ENCODE data around the gene MRRF.

MRRF gene

DNA sequence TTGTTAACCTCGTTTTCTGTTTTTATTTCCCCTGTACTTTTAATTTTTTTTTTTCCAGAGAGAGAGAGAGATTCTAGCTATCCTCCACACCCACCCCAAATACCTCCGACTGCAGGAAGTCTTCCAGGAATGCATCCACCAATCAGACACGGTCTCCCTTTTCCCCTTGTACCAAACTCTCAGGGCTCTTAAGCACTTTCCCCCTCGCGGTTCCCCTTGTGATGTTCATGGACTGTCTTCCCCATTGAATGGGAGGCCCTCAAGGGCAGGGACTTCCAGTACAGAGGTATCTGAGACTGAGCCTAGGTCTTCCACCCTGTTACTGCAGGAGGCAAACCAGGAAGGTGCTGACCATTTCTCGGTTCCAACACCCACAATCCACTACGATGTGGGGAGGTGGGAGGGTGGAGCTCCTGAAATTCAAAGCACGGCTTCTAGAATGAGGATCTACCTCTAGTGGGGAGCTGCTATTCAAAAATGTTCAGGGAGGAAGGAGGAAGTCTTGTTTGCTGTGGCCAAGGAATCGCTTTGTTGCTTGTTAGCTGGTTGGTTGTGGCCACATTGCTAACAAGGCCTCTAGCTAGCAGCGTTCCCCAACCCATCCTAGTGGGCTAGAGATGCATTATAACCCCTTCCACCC lies 68.6 kb downstream of the MRRF start:
- Histone ChIP-seq H3K9me3 (no peaks in the 10 kb centered on the region), H3K4me3 (no peak overlapping the region), H3K4me1 (peaks cover 0 to 15% (median 0%) of the 10 kb centered on the region in 4 donors), H3K36me3 (peaks cover 0 to 1% (median under 1%) of the 10 kb centered on the region in 3 donors), H3K27ac (no peak overlapping the region), H3K27me3 (no peaks in the 10 kb centered on the region)
- no peak for DNase-seq
- TF ChIP-seq, protein P1, sequence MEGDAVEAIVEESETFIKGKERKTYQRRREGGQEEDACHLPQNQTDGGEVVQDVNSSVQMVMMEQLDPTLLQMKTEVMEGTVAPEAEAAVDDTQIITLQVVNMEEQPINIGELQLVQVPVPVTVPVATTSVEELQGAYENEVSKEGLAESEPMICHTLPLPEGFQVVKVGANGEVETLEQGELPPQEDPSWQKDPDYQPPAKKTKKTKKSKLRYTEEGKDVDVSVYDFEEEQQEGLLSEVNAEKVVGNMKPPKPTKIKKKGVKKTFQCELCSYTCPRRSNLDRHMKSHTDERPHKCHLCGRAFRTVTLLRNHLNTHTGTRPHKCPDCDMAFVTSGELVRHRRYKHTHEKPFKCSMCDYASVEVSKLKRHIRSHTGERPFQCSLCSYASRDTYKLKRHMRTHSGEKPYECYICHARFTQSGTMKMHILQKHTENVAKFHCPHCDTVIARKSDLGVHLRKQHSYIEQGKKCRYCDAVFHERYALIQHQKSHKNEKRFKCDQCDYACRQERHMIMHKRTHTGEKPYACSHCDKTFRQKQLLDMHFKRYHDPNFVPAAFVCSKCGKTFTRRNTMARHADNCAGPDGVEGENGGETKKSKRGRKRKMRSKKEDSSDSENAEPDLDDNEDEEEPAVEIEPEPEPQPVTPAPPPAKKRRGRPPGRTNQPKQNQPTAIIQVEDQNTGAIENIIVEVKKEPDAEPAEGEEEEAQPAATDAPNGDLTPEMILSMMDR (IDR thresholded peaks at IDR 0.05): no peak
- intact Hi-C loops (cut with DNase I; ENCODE audit: low total_unique reads): no loop called here

DNA sequence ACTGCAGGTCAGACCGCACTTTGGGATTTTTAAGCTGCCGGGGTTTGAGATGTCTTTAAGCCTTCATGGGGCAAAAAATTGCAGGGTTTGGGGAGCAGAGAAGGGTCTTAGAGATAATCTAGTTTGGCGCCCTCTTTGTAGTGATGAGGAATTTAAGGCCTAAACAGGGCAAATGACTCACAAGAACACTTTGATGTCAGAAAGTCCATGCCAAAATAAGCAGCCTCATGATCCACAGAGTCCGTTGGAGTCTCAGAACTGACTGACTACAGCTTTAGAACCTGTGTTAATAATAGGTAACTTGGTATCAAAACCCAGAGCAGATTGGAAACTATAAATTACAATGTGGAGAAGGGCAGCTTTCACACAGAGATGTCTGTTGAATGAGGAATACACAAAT lies 70.2 kb downstream of the MRRF start:
- no peaks in the 10 kb centered on the region for H3K9me3 ChIP-seq
- no peak overlapping the region for H3K4me3 ChIP-seq
- H3K4me1 ChIP-seq: peaks cover 0 to 15% (median 0%) of the 10 kb centered on the region in 4 donors
- intact Hi-C loops (cut with DNase I; ENCODE audit: low total_unique reads): no loop called here
- H3K27me3 ChIP-seq: no peaks in the 10 kb centered on the region
- H3K27ac ChIP-seq: no peak overlapping the region
- H3K36me3 ChIP-seq: no peaks in the 10 kb centered on the region
- DNase-seq: no peak
- TF ChIP-seq, protein P1 (IDR thresholded peaks at IDR 0.05): no peak

DNA sequence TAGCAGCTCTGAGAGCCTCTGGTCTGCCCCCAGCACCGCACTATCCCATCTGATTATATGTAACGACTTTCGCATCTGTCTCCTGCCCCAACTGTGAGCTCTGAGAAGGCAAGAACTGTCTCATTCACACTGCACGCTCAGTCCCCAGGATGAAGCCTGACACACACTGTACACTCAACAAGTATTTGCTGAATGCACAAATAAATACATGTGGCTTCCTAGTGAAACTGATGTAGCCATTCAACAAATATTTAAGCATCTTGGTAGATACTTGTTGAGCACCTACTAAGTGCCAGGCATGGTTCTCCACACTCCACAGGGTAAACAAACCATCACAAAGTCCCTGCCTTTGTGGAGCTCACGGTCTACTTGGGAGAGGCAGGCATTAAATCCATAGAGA lies 71.5 kb downstream of the MRRF start:
- Histone ChIP-seq H3K9me3 (no peaks in the 10 kb centered on the region), H3K27ac (no peak overlapping the region), H3K27me3 (no peaks in the 10 kb centered on the region), H3K4me1 (peaks cover 0 to 15% (median 0%) of the 10 kb centered on the region in 4 donors), H3K36me3 (no peaks in the 10 kb centered on the region), H3K4me3 (no peak overlapping the region)
- TF ChIP-seq, protein P1 (IDR thresholded peaks at IDR 0.05): no peak
- DNase-seq: no peak
- intact Hi-C loops (cut with DNase I; ENCODE audit: low total_unique reads): no loop called here

DNA sequence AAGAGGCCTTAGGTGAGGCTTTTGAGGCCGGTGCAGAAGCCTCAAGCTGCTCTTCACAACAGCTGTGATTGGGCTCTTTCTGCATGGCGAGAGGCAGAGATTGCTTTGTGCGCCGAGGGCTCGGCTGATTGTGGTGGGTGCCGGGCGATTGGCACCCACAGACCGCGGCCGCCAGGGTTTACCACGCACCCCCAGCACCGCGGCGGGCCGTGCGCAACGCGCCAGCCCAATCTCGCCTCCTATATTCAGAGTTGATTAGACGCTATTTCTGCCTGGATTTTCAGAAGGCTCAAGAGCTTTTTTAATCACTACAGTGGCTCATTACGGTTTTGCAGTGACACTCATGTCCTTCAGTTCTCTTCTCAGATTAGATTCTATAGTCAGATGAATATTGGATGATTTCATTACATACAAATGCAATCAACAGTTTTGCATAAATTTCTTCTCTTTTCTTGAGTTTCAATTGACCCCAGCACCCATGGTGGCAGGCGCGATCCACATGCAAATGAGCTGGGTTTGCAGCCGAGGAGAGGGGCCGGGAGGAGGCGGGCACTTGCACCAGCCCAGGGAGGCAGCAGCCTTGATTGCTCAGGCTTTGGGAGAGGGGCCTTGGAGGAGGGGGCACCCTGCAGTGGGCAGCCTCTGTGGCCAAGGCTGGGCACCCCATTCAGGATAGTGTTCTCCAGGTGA lies 72.3 kb downstream of the MRRF start:
- Histone ChIP-seq H3K4me1 (peaks cover 0 to 15% (median 0%) of the 10 kb centered on the region in 4 donors), H3K4me3 (no peak overlapping the region), H3K27me3 (no peaks in the 10 kb centered on the region), H3K36me3 (no peaks in the 10 kb centered on the region), H3K9me3 (no peaks in the 10 kb centered on the region), H3K27ac (no peak overlapping the region)
- intact Hi-C loops (cut with DNase I; ENCODE audit: low total_unique reads): no loop called here
- TF ChIP-seq, protein P1 (IDR thresholded peaks at IDR 0.05): no peak
- DNase-seq: no peak

DNA sequence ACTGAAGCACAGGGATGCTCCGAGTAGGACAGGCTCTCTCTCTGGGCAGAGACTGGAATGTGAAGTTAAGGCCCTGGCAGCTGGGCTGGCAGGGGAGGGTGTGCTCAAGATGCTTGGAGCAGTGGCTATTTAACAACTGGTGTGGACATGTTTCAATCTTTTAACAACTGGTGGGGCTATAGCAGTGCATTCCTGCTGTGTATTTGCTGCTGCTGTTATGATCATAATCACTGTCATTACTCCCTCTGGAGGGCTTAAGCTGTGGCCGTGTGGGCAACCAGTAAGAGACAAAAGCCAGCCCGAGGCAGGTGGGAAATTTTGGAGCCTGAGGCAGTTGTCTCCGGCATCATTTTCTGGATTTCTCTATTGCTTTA lies 72.9 kb downstream of the MRRF start:
- intact Hi-C loops (cut with DNase I; ENCODE audit: low total_unique reads): no loop called here
- H3K27ac ChIP-seq: no peak overlapping the region
- H3K4me1 ChIP-seq: peaks cover 0 to 15% (median 0%) of the 10 kb centered on the region in 4 donors
- DNase-seq: no peak
- H3K36me3 ChIP-seq: no peaks in the 10 kb centered on the region
- no peak overlapping the region for H3K4me3 ChIP-seq
- no peaks in the 10 kb centered on the region for H3K27me3 ChIP-seq
- H3K9me3 ChIP-seq: no peaks in the 10 kb centered on the region
- TF ChIP-seq, protein P1 (IDR thresholded peaks at IDR 0.05): no peak
